ENCODE data around the gene DCLK3. TPM values are rescaled to one million over a fixed set of nuclear protein-coding genes. Genes with fewer than 3 reads are reported as not detected.

DCLK3 gene
- total RNA-seq, 1 donor from 2014 or later, result not detected

GRCh38 chr3:36679384-36680200, 84.8 kb downstream of the DCLK3 start:
- peaks cover 45% of the 10 kb centered on the region for H3K9me3 Mint-ChIP-seq
- no peak overlapping the region for H3K27ac Mint-ChIP-seq
- ChIA-PET CTCF (no interaction called here), POLR2A (no interaction called here)
- no peak for ATAC-seq (ENCODE audit: low read depth)
- TF ChIP-seq CTCF (IDR thresholded peaks at IDR 0.05), result no peak
- intact Hi-C loops (cut with micrococcal nuclease), result no loop called here
- DNase-seq, result no peak
- H3K36me3 Mint-ChIP-seq (ENCODE audit: low read depth), result peaks cover 9% of the 10 kb centered on the region
- no peak overlapping the region for H3K4me3 Mint-ChIP-seq
- H3K27me3 Mint-ChIP-seq, result no peaks in the 10 kb centered on the region
- H3K4me1 Mint-ChIP-seq, result peaks cover 8% of the 10 kb centered on the region

GRCh38 chr3:36678216-36679013, 85.9 kb downstream of the DCLK3 start:
- Mint-ChIP-seq H3K27ac (no peak overlapping the region), H3K9me3 (peaks cover 45% of the 10 kb centered on the region), H3K36me3 (ENCODE audit: low read depth) (peaks cover 9% of the 10 kb centered on the region), H3K27me3 (no peaks in the 10 kb centered on the region), H3K4me1 (peaks cover 8% of the 10 kb centered on the region), H3K4me3 (no peak overlapping the region)
- DNase-seq (no peak), ATAC-seq (ENCODE audit: low read depth) (no peak)
- intact Hi-C loops (cut with micrococcal nuclease), result no loop called here
- TF ChIP-seq CTCF (IDR thresholded peaks at IDR 0.05), result no peak
- CTCF ChIA-PET, result no interaction called here
- POLR2A ChIA-PET, result no interaction called here

GRCh38 chr3:36677331-36678007, 86.9 kb downstream of the DCLK3 start:
- DNase-seq (no peak), ATAC-seq (ENCODE audit: low read depth) (peak; percentile 49)
- Mint-ChIP-seq H3K36me3 (ENCODE audit: low read depth) (peaks cover 9% of the 10 kb centered on the region), H3K9me3 (peaks cover 43% of the 10 kb centered on the region), H3K27ac (peak overlapping the region; percentile 36), H3K27me3 (no peaks in the 10 kb centered on the region), H3K4me3 (no peak overlapping the region), H3K4me1 (peaks cover 8% of the 10 kb centered on the region)
- POLR2A ChIA-PET, result no interaction called here
- no peak for TF ChIP-seq CTCF (IDR thresholded peaks at IDR 0.05)
- CTCF ChIA-PET, result no interaction called here
- intact Hi-C loops (cut with micrococcal nuclease), result no loop called here

- Mint-ChIP-seq H3K36me3 (ENCODE audit: low read depth) (no peaks in the 10 kb centered on the region), H3K4me3 (no peak overlapping the region), H3K9me3 (peaks cover 23% of the 10 kb centered on the region), H3K27me3 (no peaks in the 10 kb centered on the region), H3K27ac (no peak overlapping the region), H3K4me1 (no peaks in the 10 kb centered on the region)
- intact Hi-C loops (cut with micrococcal nuclease), result no loop called here
- POLR2A ChIA-PET, result no interaction called here
- ATAC-seq (ENCODE audit: low read depth) (no peak), DNase-seq (no peak)
- no peak for TF ChIP-seq CTCF (IDR thresholded peaks at IDR 0.05)
- CTCF ChIA-PET, result no interaction called here
Observed at GRCh38 chr3:36674816-36675215, 89.5 kb downstream of the DCLK3 start.

GRCh38 chr3:36669764-36670163, 94.6 kb downstream of the DCLK3 start:
- Mint-ChIP-seq H3K4me1 (no peaks in the 10 kb centered on the region), H3K4me3 (no peak overlapping the region), H3K27me3 (no peaks in the 10 kb centered on the region), H3K9me3 (peaks cover 2% of the 10 kb centered on the region), H3K36me3 (ENCODE audit: low read depth) (no peaks in the 10 kb centered on the region), H3K27ac (no peak overlapping the region)
- POLR2A ChIA-PET, result no interaction called here
- CTCF ChIA-PET, result no interaction called here
- intact Hi-C loops (cut with micrococcal nuclease), result no loop called here
- no peak for ATAC-seq (ENCODE audit: low read depth)
- DNase-seq, result no peak
- TF ChIP-seq CTCF (IDR thresholded peaks at IDR 0.05), result no peak
